ENCODE data around the gene UQCC2.

The UQCC2 gene

GRCh38 chr6:33725891-33726673, 14.6 kb upstream of the UQCC2 start:
- DNase-seq (ENCODE audit: low read depth in 2 of 2) = no peak

- DNase-seq (ENCODE audit: low read depth in 2 of 2) = no peak
Measured at GRCh38 chr6:33725222-33725621, 13.7 kb upstream of the UQCC2 start.

- DNase-seq (ENCODE audit: low read depth in 2 of 2) = no peak
Measured at GRCh38 chr6:33724102-33725023, 12.9 kb upstream of the UQCC2 start.

GRCh38 chr6:33723371-33724085, 12.0 kb upstream of the UQCC2 start:
- no peak for DNase-seq (ENCODE audit: low read depth in 2 of 2)

GRCh38 chr6:33722103-33722623, 10.7 kb upstream of the UQCC2 start:
- no peak for DNase-seq (ENCODE audit: low read depth in 2 of 2)

- no peak for DNase-seq (ENCODE audit: low read depth in 2 of 2)
Measured at GRCh38 chr6:33721508-33721907, 10.0 kb upstream of the UQCC2 start.

GRCh38 chr6:33720998-33721397, 9.5 kb upstream of the UQCC2 start:
- no peak for DNase-seq (ENCODE audit: low read depth in 2 of 2)

GRCh38 chr6:33719326-33719987, 8.0 kb upstream of the UQCC2 start:
- no peak for DNase-seq (ENCODE audit: low read depth in 2 of 2)

- DNase-seq (ENCODE audit: low read depth in 2 of 2) = no peak
Measured at GRCh38 chr6:33718713-33719112, 7.2 kb upstream of the UQCC2 start.

GRCh38 chr6:33717934-33718455, 6.5 kb upstream of the UQCC2 start:
- DNase-seq (ENCODE audit: low read depth in 2 of 2) = no peak

- DNase-seq (ENCODE audit: low read depth in 2 of 2) = no peak
Measured at GRCh38 chr6:33716890-33717632, 5.6 kb upstream of the UQCC2 start.

GRCh38 chr6:33716379-33716778, 4.9 kb upstream of the UQCC2 start:
- DNase-seq (ENCODE audit: low read depth in 2 of 2) = no peak

- no peak for DNase-seq (ENCODE audit: low read depth in 2 of 2)
Measured at GRCh38 chr6:33714385-33715040, 3.0 kb upstream of the UQCC2 start.

GRCh38 chr6:33713786-33714185, 2.3 kb upstream of the UQCC2 start:
- DNase-seq (ENCODE audit: low read depth in 2 of 2) = no peak

- no peak for DNase-seq (ENCODE audit: low read depth in 2 of 2)
Measured at GRCh38 chr6:33712914-33713313, 1.4 kb upstream of the UQCC2 start.

- no peak for DNase-seq (ENCODE audit: low read depth in 2 of 2)
Measured at GRCh38 chr6:33710296-33711121, 991 bp downstream of the UQCC2 start.

GRCh38 chr6:33709605-33710295, 1.8 kb downstream of the UQCC2 start:
- DNase-seq (ENCODE audit: low read depth in 2 of 2) = no peak

GRCh38 chr6:33708516-33709204, 2.8 kb downstream of the UQCC2 start:
- DNase-seq (ENCODE audit: low read depth in 2 of 2) = no peak
